CD1c-positive myeloid dendritic cell (primary cell): ENCODE data around the gene IFT52.
"Not testable (repeated sequence)": the region's sequence is repeated elsewhere in the genome, so short reads cannot be mapped to it uniquely, and the experiment has no call there.

Experiments used
- DNase-seq: peaks from one replicate; pipeline ENCODE4 v3.0.0-alpha.2; 2016; ENCODE audit errors: extremely low spot score

IFT52 gene

GRCh38 chr20:43567477-43567876 is 23.3 kb upstream of the IFT52 start:
- peak; percentile 54 for DNase-seq

GRCh38 chr20:43568706-43569105 is 22.0 kb upstream of the IFT52 start:
- no peak for DNase-seq

- DNase-seq = no peak
Observed at GRCh38 chr20:43569282-43569681, 21.5 kb upstream of the IFT52 start.

- no peak for DNase-seq
Observed at GRCh38 chr20:43570496-43570895, 20.2 kb upstream of the IFT52 start.

GRCh38 chr20:43571310-43571709 is 19.4 kb upstream of the IFT52 start:
- DNase-seq = no peak

- no peak for DNase-seq
Observed at GRCh38 chr20:43571771-43572170, 19.0 kb upstream of the IFT52 start.

- no peak for DNase-seq
Observed at GRCh38 chr20:43572891-43573290, 17.8 kb upstream of the IFT52 start.

GRCh38 chr20:43576108-43576507 is 14.6 kb upstream of the IFT52 start:
- no peak for DNase-seq

GRCh38 chr20:43579861-43580793 is 10.6 kb upstream of the IFT52 start:
- DNase-seq = no peak

- no peak for DNase-seq
Observed at GRCh38 chr20:43583133-43583864, 7.4 kb upstream of the IFT52 start.

- DNase-seq = peak; percentile 5
Observed at GRCh38 chr20:43583982-43584432, 6.7 kb upstream of the IFT52 start.

GRCh38 chr20:43584448-43585136 is 6.1 kb upstream of the IFT52 start:
- no peak for DNase-seq

- DNase-seq = no peak
Observed at GRCh38 chr20:43586641-43587040, 4.1 kb upstream of the IFT52 start.

GRCh38 chr20:43588526-43588925 is 2.2 kb upstream of the IFT52 start:
- not testable (repeated sequence) for DNase-seq

GRCh38 chr20:43590036-43590391 is 723 bp upstream of the IFT52 start:
- no peak for DNase-seq

- not testable (repeated sequence) for DNase-seq
Observed at GRCh38 chr20:43601960-43602359, 11.2 kb downstream of the IFT52 start.

GRCh38 chr20:43603124-43603523 is 12.4 kb downstream of the IFT52 start:
- DNase-seq = no peak

GRCh38 chr20:43605715-43606114 is 15.0 kb downstream of the IFT52 start:
- no peak for DNase-seq

- not testable (repeated sequence) for DNase-seq
Observed at GRCh38 chr20:43607278-43607677, 16.5 kb downstream of the IFT52 start.

GRCh38 chr20:43631598-43631997 is 40.9 kb downstream of the IFT52 start:
- DNase-seq = no peak

- DNase-seq = no peak
Observed at GRCh38 chr20:43636429-43636828, 45.7 kb downstream of the IFT52 start.

- no peak for DNase-seq
Observed at GRCh38 chr20:43642548-43642947, 51.8 kb downstream of the IFT52 start.
